HS-27A (cell line): ENCODE results near the gene HOXC9.

ENCODE experiments used
- DNase-seq: peaks from one replicate; pipeline ENCODE4 v3.0.0-alpha.2; 2012; ENCODE audit warnings: low read depth, missing footprints

HOXC9 gene

DNA sequence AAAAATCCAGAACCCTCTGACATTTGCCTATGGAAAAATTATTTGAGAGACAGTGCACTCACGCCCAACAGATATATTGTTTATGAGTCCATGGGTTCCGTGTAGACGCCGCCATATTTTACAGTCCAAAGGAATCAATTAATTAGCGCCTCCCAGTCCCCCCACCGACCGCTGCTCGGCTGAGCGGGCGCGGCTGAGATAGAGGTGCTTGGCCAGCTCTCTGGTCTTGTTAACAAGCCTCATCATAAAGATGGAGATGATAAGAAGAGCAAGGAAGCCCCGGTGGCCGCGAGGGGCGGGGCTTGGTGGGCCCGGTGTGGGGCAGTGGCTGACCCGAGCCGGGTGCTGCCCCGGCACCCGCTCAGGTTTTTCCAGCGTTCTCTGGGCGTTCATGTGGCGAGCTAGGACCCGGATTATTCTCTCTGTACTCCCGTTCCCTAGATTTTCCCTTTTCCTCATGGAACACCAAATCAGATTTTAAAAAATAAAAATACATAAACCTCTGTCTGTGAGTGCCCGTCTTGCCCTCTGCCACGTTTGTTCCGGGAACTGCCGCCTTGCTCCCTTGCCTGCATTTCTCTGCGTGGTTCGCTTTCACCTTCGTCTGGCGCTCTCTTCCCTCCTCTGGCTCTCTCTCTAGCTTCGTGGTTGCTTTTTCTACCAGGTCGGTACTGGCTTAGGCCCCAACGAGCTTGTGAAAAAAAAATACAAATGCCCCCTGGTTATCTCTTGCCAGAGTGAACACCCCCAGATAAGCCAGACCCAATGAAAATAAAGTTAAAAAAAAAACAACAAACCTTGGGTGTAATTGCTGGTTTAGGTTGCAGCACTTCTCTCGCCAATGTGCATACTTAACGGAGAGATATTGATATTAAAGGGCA is 36.3 kb upstream of the HOXC9 start:
- DNase-seq = no peak

DNA sequence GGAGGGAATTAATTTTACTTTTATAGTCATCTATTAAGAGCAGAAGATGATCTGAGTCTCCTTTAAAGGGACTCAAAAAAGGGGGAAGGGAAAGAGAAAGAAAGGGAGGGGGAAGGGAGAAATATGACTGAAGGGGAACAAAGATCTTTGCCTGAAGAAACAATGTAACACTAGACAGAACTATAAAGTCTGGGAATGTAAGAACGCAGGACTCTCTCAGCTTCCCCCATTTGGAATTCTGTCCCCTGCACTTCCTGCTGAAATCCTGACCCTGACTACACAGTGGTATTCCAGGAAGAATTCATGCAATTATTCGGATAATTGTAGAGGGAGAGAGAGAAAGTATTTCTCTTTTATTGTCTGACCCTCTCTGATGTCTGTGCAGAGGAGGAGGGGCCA is 35.6 kb upstream of the HOXC9 start:
- DNase-seq = no peak

DNA sequence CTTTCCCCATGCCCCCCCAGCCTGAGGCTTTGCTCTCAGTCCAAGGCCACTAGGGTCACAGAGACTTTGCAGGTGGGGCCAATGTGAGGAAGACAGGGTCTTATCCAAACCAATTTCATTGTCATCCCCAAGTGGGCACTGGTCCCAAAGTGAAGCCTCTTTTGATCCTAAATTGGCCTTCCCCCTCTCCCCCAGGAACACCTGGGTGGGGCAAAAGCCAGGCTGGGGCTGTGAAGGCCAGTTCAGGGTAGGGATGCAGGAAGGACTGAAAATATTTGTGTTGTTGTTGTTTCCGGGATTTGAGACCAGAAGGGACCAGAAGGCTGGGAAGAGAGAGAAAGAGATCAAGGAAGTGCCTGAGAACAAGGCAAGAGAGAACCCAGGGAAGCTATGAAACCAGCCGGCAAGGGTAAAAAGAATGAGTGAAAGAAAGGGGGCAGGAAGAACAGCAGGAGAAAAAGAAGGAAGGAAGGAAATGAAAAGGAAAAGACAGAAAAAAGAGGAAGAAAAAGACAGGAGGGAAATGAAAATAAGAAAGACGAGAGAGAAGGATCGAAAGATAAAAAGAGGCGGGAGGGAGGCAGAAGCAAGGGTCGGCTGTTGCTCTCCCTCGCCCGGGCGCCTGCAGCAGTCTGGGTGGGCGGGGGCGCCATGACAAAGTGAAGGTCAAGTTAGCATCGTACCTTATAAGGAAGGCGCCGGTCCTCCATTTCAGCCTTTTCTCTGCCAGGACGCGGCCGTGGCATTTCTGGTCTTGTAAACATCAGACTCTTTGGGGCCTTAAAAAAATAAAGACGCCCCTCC is 34.5 kb upstream of the HOXC9 start:
- DNase-seq = no peak

DNA sequence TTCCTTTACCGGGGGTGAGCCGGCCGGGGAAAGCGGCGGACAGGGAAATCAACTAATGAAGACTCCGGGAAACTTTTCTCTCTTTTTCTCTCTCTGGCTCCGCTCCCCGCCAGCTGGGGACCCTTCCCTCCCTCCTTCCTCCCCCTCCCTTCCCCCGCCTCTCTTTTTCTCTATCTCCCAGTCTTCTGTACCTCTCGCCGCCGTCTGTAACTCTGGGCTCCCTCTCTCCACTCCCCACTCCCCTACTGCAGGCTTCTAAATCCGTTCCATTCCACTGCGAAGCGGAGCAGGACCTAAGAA is 33.9 kb upstream of the HOXC9 start:
- DNase-seq = no peak

DNA sequence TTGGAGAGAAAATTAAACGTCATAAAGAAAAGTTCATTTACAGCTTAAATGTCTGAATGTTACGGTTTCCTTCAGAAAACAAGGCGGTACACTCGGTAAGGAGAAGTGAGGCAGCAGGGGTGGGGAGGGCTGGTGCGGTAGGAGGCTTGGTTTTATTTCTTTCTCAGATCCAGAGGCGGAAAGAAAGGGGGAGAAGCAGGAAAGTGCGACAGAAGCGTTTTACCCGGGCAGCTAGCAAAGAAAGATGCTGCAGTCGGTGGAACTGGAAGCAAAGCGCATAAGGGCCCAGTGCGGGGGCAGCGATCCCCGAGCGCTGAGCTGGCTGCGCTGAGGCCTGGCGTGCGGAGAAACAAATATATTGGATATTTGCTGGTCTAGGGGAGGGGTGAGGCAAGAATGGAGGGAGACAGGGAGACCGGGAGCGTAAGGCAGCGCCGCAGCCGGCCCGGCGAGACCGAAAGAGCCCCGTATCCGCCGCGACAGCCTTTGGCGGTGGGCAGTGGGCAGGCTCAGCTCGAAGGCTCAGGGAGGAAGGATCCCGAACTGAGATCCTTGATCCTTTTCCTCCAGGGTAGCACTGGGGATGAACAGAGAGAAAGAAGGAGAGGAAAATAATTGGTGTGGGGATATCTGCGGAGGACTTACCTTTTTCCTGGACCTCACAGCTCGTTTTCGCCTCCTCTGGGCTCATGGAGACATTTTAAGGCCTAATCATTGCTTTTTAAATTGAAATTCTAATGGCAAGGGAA is 33.4 kb upstream of the HOXC9 start:
- DNase-seq = no peak

DNA sequence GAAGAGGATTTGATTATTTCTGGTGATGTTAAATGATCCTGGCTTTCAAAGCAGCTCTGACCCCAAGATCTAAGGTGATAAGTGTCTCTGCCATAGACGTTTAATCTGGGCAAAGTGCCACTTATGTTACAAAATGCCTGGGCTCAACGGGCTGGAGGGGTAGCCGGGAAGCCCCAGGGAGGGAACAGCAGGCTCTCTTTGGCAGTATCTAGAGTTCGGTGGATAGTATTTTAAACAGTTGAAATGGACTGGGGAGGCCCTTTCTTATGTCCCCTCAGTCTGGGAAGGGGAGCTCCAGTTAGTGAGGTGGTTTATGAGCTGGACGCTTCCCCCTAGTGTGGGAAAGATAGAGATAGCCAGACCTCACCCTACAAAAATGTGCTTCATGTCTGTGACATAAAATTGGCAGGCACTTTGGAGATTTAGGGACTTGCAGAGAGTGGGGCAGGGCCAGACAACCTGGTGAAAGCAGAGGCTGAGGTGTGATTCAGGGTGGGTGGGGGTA is 32.5 kb upstream of the HOXC9 start:
- no peak for DNase-seq

DNA sequence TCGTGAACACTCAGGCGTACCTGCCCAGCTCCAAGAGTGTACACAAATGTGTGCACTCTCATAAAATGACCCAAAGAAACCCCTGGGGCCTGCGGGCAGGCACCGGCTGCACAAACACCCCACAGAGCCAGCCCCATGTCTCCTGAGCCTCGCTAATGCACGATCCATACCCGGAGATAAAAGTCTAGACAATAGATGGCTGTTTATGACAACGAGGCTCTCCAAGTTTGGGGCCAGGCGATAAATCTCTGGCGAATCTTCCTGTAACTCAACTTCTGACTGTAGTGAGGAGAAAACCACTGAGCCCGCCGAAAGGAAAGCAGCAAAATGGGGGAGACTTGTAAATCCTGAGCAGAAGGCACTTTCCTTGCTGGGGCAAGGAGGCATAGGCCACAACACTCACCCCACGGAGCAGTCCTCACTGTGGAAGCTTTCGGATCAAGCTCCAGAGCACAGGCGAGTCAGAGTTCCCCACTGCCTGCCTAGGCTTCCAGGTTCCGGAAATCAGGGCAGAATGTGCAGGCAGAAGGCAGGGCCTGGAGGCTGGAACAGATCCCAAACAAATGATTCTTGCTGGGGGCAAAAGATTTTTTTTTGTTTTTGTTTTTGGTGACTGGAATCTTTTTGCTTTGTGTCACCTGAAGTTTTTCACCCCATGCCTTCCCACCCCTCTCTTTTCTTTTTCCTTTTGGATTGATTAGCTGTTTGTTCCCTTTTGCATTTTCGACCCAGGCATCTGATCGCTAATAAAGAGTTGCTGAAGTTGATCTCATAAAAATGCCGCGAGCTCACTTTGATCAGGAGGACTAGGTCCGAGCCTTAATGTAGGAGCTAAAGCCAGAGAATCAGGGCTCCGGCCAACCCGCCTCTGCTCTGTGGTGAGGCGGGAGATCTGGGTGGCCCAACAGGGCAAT is 31.5 kb upstream of the HOXC9 start:
- DNase-seq = no peak

DNA sequence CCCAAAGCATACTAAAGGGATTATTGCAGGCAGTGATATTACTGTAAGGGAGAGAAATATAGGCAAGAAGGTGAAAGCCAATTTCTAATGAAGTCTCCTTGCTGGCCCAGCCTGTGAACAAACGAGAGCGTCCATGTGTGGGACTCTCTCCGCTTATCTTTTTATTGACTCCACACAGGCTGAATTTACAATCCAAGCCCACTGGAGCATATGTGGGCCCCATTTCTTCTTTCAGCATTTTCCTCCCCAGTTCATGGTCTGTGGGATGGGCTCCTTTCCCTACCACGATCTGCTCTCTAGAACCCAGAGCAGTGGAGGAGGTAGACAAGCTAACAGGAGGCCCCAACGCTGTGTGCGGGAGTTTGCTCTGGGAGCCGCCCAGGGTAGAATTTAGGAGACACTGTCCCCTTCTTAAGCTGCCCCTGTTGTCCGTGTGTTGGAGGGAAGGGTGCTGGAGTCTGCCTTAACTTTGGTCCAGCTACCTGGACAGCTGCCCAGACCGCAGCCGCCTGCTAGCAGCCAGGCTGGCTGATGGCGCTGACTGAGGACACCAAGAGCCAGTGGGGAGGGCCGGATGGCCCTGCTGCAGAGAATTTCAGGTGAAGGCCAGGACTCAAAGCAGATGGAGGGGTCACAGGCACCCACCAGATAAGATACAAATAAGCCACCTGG is 30.2 kb upstream of the HOXC9 start:
- no peak for DNase-seq

DNA sequence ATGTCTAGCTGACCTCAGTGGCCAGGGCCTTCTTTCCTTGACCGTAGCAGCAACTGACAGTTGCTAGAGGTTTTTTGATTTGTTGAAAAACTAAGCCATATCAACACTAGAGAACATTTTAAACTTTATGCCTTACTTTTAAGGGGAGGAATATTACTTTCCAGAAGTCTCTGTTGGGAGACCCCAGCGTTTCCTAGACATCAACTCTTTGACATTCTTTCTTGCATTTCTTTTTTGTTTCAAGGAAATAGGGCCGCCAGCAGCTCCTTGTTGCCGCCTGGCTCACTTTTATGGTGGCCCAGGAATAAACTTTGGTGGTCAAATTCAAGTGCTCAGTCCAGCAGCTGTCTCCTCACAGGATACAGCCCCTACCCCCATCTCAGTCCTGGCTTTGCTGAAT is 29.5 kb upstream of the HOXC9 start:
- DNase-seq = no peak

DNA sequence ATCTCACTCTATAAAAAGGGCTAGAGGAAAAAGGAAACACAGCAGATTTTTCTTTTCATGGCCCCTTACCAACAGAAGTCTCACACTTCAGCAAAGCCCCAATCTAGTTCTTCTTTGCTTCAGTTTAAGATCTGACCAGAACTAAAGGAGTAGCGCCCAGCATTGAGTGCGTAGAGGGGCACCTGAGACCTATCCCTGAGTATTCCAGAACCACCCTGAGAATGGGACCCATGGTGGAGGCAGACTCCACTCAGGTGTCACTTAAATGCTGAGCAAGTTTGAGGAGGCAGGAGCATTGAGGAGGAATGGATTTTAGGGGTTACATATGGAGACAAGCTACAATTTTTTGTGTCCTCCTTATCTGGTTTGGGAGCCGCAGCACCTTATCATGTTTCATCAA is 28.8 kb upstream of the HOXC9 start:
- no peak for DNase-seq

DNA sequence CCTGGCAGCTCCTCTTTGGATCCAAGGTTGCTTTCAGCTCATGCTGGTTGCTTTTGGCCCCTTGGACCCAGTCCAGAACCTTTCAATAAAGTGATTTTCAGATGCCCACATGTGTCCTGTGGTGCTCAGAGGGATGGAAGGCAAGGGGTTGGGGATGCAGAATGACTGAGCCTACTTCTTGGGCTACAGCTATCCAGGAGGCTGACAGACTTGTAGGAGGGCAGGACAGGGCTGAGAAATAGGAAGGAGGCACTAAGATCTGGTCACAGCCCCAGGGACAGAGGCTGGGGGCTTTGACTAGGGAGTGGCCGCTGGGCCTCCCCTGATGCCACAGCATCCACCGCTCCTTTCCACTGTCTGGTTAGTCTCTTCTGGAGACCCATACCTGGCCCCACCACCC is 28.3 kb upstream of the HOXC9 start:
- DNase-seq = no peak

DNA sequence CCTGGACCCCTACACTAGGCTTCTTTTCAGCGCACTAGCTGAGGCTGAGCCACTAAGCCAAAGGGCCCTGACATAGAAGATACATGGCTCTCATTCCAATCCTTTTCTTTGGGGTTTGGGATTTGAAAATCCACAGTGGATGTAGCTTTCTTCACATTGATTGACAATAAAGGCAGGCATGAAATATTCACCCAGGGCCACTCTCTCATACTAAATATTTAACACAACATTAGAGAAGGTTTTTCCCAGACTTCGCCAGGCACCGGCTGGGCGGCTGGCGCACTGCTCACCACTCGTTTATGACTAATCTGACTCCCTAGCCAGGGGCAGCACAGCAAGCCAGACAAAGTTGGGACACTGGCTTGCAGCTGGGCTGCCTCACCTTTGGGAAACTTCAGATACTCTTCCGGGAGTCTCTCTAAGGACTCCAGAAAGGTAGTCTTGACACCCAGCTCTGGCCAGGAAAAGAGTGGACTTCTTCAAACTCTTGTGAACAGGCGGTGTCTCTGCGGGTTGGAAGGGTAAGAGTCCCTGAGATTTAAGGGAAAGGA is 27.7 kb upstream of the HOXC9 start:
- DNase-seq = no peak

DNA sequence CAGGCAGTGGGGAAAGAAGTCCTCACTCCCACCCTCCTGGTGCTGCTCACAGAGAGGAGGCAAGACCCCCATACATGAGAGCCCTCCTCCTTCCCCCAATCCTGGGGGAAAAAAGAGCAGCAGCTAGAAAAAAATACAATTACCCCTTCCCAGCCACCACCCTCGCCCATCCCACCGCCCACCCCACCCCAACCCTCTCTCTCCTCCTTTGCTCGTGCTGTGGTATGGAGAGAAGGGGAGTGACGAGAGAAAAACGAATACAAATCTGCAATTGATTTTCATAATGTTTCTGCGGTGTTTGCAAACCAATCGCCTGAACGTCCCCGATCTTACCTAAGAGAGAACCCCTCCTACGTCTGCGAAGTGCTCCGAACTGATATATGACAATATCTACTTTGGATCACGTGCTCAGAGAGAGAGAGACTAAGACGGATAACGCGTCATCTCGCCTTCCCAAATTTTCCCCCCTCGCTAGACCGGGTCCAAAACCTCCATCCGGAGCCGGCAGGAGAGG is 27.2 kb upstream of the HOXC9 start, which contains the start of gene HOXC11:
TSS of gene HOXC11 (plus strand) at position 405 of the 514 bp plus-strand sequence. CDS start 116 bp downstream, outside the sequence.
- DNase-seq = no peak

DNA sequence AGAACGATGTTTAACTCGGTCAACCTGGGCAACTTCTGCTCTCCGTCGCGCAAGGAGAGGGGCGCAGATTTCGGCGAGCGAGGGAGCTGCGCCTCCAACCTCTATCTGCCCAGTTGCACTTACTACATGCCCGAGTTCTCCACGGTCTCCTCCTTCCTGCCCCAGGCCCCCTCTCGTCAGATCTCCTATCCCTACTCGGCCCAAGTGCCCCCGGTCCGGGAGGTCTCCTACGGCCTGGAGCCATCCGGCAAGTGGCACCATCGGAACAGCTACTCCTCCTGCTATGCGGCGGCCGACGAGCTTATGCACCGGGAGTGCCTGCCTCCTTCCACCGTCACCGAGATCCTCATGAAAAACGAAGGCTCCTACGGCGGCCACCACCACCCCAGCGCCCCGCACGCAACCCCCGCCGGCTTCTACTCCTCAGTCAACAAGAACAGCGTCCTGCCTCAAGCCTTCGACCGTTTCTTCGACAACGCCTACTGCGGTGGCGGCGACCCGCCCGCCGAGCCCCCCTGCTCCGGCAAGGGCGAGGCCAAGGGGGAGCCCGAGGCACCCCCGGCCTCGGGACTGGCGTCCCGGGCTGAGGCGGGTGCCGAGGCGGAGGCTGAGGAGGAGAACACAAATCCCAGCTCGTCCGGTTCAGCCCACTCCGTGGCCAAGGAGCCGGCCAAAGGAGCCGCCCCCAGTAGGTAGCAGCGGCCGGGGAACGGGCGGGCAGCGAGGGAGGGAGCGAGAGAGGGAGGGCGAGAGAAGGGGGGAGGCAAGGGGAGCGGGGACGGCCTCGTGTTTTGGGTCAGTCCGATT is 26.5 kb upstream of the HOXC9 start:
- DNase-seq = no peak

DNA sequence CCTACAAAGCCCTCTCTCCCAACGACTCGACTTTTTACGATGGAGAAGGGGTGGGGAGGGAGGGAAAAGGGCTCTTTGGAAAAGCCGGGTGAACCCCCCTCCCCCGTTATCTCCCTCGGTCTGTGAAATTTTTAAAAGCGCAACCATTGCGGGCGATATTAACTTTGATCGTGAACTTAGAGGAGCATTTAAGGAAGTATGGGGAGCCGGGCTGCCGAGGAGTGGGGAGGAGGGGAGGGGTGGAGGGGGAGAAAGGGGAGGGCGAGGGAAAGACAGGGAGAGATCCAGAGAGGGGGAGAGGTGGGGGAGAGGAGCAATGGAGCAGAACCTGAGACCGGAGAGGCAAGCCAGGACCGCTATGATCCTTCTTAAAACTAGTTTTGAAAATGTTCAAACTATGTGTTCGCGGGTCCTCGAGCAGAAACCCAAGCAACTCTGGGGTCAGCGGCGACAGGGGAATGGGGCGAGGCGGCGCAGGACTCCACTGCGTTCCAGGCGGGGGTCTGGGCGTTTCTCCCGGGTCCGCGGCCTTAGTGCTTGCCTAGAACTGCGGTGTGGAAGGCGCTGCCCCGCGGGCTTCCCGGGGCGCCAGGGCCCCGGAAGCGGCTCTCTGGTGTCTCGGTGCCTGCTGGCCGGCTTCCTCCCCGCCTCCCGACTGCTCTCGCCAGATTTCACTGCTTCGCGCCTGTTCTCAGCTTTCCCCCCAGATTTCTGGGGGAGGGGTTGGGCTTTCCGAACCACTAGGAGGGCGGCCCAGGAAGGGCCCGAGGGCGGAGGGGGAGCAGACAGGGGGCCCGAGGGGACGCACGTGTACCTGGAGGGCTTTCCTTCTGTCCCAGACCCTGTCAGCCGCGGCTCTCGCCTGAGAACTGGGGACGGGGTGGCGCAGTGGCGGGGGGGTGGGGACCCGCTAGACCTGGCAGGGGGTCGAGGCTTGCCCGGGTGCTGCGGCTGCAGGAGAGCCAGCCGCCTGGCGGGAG is 25.6 kb upstream of the HOXC9 start, which contains the start of gene HOTAIR:
TSS of gene HOTAIR (minus strand) at position 871 of the 980 bp plus-strand sequence.
- DNase-seq = no peak

DNA sequence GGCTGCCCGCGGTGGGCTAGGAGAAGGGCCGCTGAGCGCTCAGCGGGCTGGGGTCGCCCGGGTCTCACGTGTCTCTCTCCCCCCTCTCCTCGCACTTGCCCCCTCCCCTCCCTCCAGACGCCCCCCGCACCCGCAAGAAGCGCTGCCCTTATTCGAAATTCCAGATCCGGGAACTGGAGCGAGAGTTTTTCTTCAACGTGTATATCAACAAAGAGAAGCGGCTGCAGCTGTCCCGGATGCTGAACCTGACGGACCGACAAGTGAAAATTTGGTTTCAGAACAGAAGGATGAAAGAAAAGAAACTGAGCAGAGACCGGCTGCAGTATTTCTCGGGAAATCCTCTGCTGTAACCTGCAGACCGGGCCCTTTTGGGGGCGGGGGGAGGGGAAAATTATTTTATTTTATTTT is 24.9 kb upstream of the HOXC9 start:
- DNase-seq = no peak

DNA sequence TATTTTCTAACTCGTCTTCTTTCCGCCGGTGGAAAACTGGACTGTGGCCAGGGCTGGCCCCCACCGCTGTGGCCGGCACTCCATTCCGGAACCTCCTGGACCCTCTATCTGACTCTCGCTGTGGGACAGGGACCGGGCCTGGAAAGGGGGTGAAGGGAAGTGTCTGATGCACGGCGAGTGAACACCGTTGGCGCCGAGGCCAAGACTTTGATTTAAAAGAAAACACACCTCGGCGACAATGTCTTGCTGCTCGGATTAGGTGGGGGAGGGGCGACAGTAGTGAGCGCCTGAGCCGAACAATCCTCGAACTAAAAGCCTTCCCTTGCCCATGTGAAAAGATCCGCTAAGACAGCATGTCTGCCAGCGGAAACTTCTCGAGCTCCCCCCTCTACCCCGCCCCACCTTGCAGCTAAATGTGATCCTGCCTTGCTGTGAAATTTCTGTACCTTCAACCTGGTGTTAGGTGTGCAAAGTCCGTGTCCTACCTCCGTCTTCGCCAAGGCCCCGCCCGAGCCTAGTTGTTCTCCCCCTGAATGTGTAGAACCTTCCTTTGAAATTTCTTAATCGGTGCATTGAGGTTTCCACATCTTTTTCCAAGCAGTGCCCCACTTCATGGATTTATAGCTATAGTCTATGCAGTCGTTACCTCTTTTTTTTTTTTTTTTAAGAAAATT is 24.3 kb upstream of the HOXC9 start:
- no peak for DNase-seq
